ENCODE measurements around the gene MRPL14. TPM values are rescaled to one million over a fixed set of nuclear protein-coding genes. Genes with fewer than 3 reads are reported as not detected.

Gene MRPL14
- total and polyA plus RNA-seq, 10 of the 15 experiments (the other 5 are each of a cell fraction or from before 2014, with no cell fraction given) = 80.5 to 294 (median 122) TPM

DNA sequence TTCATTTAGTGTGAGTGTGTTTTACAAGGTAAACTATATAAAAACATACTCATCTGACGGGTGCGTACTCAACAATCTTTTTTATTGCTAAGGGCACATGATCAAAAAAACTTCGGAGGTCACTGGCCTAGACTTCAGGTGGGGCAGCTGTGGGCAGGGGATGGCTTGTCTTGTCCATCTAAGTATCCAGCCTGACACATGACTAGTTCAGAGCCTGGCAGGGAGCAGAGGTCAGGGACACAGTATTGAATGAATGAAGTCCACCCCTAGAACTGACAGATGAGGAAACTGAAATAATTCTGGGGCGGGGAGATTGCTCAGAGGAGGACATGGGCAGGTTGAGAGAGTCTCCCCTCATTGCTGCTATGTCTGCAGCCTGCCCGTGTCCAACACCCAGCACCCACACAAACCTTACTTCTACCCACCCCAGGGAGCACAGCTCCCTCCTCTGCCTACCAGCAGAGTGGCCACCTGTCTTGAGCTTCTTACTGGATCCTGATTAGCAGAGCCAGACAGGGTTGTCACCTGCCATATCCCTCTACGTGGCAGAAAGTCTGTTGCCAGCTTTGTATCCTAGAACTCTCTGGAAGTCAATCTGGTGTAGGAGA is 48.9 kb downstream of the MRPL14 start (continued):
- TF ChIP-seq, protein P1, sequence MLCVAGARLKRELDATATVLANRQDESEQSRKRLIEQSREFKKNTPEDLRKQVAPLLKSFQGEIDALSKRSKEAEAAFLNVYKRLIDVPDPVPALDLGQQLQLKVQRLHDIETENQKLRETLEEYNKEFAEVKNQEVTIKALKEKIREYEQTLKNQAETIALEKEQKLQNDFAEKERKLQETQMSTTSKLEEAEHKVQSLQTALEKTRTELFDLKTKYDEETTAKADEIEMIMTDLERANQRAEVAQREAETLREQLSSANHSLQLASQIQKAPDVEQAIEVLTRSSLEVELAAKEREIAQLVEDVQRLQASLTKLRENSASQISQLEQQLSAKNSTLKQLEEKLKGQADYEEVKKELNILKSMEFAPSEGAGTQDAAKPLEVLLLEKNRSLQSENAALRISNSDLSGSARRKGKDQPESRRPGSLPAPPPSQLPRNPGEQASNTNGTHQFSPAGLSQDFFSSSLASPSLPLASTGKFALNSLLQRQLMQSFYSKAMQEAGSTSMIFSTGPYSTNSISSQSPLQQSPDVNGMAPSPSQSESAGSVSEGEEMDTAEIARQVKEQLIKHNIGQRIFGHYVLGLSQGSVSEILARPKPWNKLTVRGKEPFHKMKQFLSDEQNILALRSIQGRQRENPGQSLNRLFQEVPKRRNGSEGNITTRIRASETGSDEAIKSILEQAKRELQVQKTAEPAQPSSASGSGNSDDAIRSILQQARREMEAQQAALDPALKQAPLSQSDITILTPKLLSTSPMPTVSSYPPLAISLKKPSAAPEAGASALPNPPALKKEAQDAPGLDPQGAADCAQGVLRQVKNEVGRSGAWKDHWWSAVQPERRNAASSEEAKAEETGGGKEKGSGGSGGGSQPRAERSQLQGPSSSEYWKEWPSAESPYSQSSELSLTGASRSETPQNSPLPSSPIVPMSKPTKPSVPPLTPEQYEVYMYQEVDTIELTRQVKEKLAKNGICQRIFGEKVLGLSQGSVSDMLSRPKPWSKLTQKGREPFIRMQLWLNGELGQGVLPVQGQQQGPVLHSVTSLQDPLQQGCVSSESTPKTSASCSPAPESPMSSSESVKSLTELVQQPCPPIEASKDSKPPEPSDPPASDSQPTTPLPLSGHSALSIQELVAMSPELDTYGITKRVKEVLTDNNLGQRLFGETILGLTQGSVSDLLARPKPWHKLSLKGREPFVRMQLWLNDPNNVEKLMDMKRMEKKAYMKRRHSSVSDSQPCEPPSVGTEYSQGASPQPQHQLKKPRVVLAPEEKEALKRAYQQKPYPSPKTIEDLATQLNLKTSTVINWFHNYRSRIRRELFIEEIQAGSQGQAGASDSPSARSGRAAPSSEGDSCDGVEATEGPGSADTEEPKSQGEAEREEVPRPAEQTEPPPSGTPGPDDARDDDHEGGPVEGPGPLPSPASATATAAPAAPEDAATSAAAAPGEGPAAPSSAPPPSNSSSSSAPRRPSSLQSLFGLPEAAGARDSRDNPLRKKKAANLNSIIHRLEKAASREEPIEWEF (IDR thresholded peaks at IDR 0.05; ENCODE audit: insufficient replicate concordance, low read depth, low read length) = no peak
- TF ChIP-seq SMAD5 (IDR thresholded peaks at IDR 0.05; ENCODE audit: low read depth) (no peak), BRCA1 (IDR thresholded peaks at IDR 0.05; ENCODE audit: low read depth, low read length) (no peak)

DNA sequence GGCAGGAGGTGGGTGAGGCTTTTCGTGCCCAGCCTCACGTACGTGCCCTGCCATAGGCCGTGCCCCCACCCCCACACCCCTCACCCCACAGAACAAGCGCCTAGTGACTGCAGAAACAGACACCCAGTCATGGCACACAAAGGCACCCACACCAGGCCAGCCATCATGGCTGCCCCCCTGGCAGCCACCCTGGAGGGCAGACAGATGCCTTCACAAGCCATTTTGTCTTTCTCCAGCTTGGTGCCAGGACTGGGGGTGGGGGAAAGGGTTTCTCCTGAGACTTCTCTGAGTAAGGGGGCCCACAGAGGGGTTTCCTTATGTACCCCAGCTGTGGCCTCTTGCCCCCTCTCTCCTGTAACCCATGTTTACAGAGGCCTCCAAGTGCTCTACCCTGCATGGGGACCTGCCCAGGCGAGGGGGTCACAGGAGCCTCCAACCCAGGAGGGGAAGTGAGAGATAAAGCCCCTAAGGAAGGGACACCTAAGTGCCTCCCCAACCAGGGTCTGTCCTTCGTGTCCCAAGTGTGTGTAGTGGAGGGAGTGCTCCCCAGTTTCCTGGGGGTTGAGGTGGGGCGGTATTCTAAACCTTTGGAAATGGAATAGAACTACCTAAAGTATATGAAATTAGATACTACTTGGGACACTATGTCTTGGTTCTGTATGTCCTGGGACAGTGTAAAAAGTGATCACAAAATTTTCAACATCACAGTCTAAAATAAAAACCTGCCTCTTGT is 49.9 kb downstream of the MRPL14 start:
- peak overlapping the region; percentile 39 for H3K4me3 ChIP-seq
- no TSS peak for BruUV-seq (replicated peaks)
- no peak for ATAC-seq
- H4K20me1 ChIP-seq (ENCODE audit: control insufficient read depth, insufficient read depth) = no peaks in the 10 kb centered on the region
- no peaks in the 10 kb centered on the region for H3K36me3 ChIP-seq (ENCODE audit: control insufficient read depth in 2 of 2, insufficient read depth in 2 of 2, low read length in 1 of 2)
- RAD21 ChIA-PET (ENCODE audit: unreplicated experiment) = interaction anchor here (0.6 to 11.0 kb wide), 8 partner anchors 19 to 353 kb away, joined by 3 to 179 read pairs (median 6); partner anchors contain the start of gene VEGFA
- in situ Hi-C loops (cut with MboI) (loop anchor here (5.0 kb wide), 2 partner anchors 355 to 410 kb away; no protein-coding TSS in a partner anchor), intact Hi-C loops (cut with micrococcal nuclease; ENCODE audit: unreplicated experiment) (loop anchor here (10.0 kb wide), 1 partner anchor 623 kb away; the partner anchor contains the start of gene DLK2)
- no peak overlapping the region; the same call in none of the 2 replicates for H3K9ac ChIP-seq (ENCODE audit: control insufficient read depth, insufficient read depth, low read length)
- no peak overlapping the region for H2AFZ ChIP-seq (ENCODE audit: control insufficient read depth, low read depth, low read length)
- peak overlapping the region; percentile 79; the same call in 1 of the 2 replicates for H3K4me2 ChIP-seq (ENCODE audit: control insufficient read depth, insufficient read depth)
- H3K9me3 ChIP-seq (replicated peaks; ENCODE audit: control insufficient read depth, insufficient read depth, low read length) = no peaks in the 10 kb centered on the region
- H3K27me3 ChIP-seq (replicated peaks in 1 of 2; ENCODE audit: control insufficient read depth in 2 of 2, insufficient read depth in 2 of 2, low read length in 1 of 2) = no peaks in the 10 kb centered on the region
- FAIRE-seq = no peak
- CTCF ChIA-PET = interaction anchor here (1.1 to 12.9 kb wide), 10 partner anchors 11 to 639 kb away, joined by 3 to 264 read pairs (median 33); partner anchors contain the start of gene VEGFA
- WGBS (ENCODE audit: insufficient coverage, insufficient replicate concordance, low lambda C conversion rate, missing lambda C conversion rate) = 71% methylated on average over 7 of the region's 8 CpGs
- POLR2A ChIA-PET = interaction anchor here (1.1 to 11.0 kb wide), 4 partner anchors 9 to 448 kb away, joined by 3 to 97 read pairs (median 9); partner anchors contain the start of genes GTPBP2 and VEGFA
- peaks cover 65% of the 10 kb centered on the region for H3K4me1 ChIP-seq (ENCODE audit: control insufficient read depth, insufficient read depth, low read length)
- no peak overlapping the region for H3K27ac ChIP-seq (ENCODE audit: control insufficient read depth, insufficient read depth)
- SMC1A ChIA-PET (ENCODE audit: uncharacterized antibody, unreplicated experiment) = interaction anchor here (0.9 to 5.8 kb wide), 8 partner anchors 249 to 411 kb away, joined by 3 to 87 read pairs (median 21); partner anchors contain the start of gene VEGFA
- H3K79me2 ChIP-seq (ENCODE audit: control insufficient read depth, insufficient read depth, low read length) = peaks cover 10% of the 10 kb centered on the region
- DNase-seq (ENCODE audit: low read depth, low spot score) = no peak
- no peak for TF ChIP-seq SREBF1 (IDR thresholded peaks at IDR 0.05; ENCODE audit: low read length)
- TF ChIP-seq, protein P2, sequence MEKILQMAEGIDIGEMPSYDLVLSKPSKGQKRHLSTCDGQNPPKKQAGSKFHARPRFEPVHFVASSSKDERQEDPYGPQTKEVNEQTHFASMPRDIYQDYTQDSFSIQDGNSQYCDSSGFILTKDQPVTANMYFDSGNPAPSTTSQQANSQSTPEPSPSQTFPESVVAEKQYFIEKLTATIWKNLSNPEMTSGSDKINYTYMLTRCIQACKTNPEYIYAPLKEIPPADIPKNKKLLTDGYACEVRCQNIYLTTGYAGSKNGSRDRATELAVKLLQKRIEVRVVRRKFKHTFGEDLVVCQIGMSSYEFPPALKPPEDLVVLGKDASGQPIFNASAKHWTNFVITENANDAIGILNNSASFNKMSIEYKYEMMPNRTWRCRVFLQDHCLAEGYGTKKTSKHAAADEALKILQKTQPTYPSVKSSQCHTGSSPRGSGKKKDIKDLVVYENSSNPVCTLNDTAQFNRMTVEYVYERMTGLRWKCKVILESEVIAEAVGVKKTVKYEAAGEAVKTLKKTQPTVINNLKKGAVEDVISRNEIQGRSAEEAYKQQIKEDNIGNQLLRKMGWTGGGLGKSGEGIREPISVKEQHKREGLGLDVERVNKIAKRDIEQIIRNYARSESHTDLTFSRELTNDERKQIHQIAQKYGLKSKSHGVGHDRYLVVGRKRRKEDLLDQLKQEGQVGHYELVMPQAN (conservative IDR thresholded peaks at IDR 0.05) = no peak
- TF ChIP-seq SPI1 (IDR thresholded peaks at IDR 0.05; ENCODE audit: borderline replicate concordance, insufficient read depth, low read depth, low read length) = peak; percentile 34; the same call in 1 of the 2 replicates
- TF ChIP-seq RCOR1 (conservative IDR thresholded peaks at IDR 0.05; ENCODE audit: low read depth, low read length) = no peak

Measured in GM12878 (cell line).